K562 (cell line): ENCODE measurements around the gene DDHD1. TPM values are rescaled to one million over a fixed set of nuclear protein-coding genes. Genes with fewer than 3 reads are reported as not detected.

Experiments used
- CBFA2T2 ChIP-seq: fragments of 450-650 bp; conservative IDR thresholded peaks from 2 replicates; pipeline ENCODE4 v1.6.1; 2017; ENCODE audit warnings: mild to moderate bottlenecking
- CBX1 ChIP-seq: sonication (generic); IDR thresholded peaks from 2 replicates; pipeline ENCODE4 v1.6.1; 2016; ENCODE audit warnings: antibody characterized with exemption, low read depth, mild to moderate bottlenecking
- CBX3 ChIP-seq, 2 experiments: IDR thresholded peaks; 1 replicate in 1 of 2; 2 replicates in 1 of 2; pipeline ENCODE4 v1.6.1; 2012; ENCODE audit warnings: inconsistent platforms in 2 of 2, low read length in 2 of 2, borderline replicate concordance in 1 of 2, control low read depth in 1 of 2
- CREB3L1 ChIP-seq: fragments of 450-650 bp; IDR thresholded peaks from 2 replicates; pipeline ENCODE4 v1.6.1; 2014; ENCODE audit warnings: low read depth, mild to moderate bottlenecking, moderate library complexity, borderline replicate concordance
- FIP1L1 ChIP-seq: fragments of 200-400 bp; formaldehyde crosslinking; IDR thresholded peaks from 2 replicates; pipeline ENCODE4 v1.6.1; 2018; ENCODE audit warnings: mild to moderate bottlenecking, low read depth, low read length; ENCODE audit not compliant: poor library complexity, severe bottlenecking
- GATAD2A ChIP-seq: fragments of 450-650 bp; IDR thresholded peaks from 2 replicates; pipeline ENCODE4 v1.6.1; 2017
- HDGF ChIP-seq: fragments of 450-650 bp; IDR thresholded peaks from 2 replicates; pipeline ENCODE4 v1.6.1; 2016
- HEY1 ChIP-seq: fragments of 250-450 bp; sonication (Bioruptor Pico); IDR thresholded peaks from 2 replicates; pipeline ENCODE4 v1.5.0; 2020; ENCODE audit warnings: mild to moderate bottlenecking, moderate library complexity, borderline replicate concordance
- HIVEP1 ChIP-seq: fragments of 250-450 bp; sonication (Bioruptor Pico); IDR thresholded peaks from 2 replicates; pipeline ENCODE4 v1.4.0; 2020; ENCODE audit warnings: mild to moderate bottlenecking
- HNRNPUL1 ChIP-seq: fragments of 200-400 bp; formaldehyde crosslinking; IDR thresholded peaks from 2 replicates; pipeline ENCODE4 v1.6.1; 2017; ENCODE audit warnings: low read length
- MTA2 ChIP-seq: fragments of 450-650 bp; IDR thresholded peaks from 2 replicates; pipeline ENCODE4 v1.6.1; 2016; ENCODE audit warnings: low read depth
- PCBP2 ChIP-seq: fragments of 200-400 bp; formaldehyde crosslinking; IDR thresholded peaks from 2 replicates; pipeline ENCODE4 v1.6.1; 2018; ENCODE audit warnings: low read length, low read depth, mild to moderate bottlenecking, moderate library complexity; ENCODE audit not compliant: poor library complexity, severe bottlenecking
- PHTF2 ChIP-seq: fragments of 250-450 bp; sonication (Bioruptor Pico); IDR thresholded peaks from 2 replicates; pipeline ENCODE4 v1.5.0; 2021; ENCODE audit warnings: mild to moderate bottlenecking
- PTTG1 ChIP-seq: fragments of 450-650 bp; IDR thresholded peaks from 2 replicates; pipeline ENCODE4 v1.6.1; 2016; ENCODE audit warnings: low read depth, mild to moderate bottlenecking, missing genetic modification characterization, missing compliant biosample characterization
- RBBP5 ChIP-seq: fragments of 200-600 bp; sonication (generic); IDR thresholded peaks from 2 replicates; pipeline ENCODE4 v1.6.1; 2012; ENCODE audit warnings: borderline replicate concordance, mild to moderate bottlenecking, low read length, control low read depth, inconsistent platforms; ENCODE audit not compliant: insufficient read depth, poor library complexity, severe bottlenecking
- RFX5 ChIP-seq: IDR thresholded peaks from 2 replicates; pipeline ENCODE4 v1.6.1; 2011; ENCODE audit warnings: low read depth, mild to moderate bottlenecking, improper control_type of control experiment, low read length
- SMARCB1 ChIP-seq: IDR thresholded peaks from 2 replicates; pipeline ENCODE4 v1.6.1; 2011; ENCODE audit warnings: improper control_type of control experiment, low read depth; ENCODE audit not compliant: insufficient read length
- SMARCE1 ChIP-seq: fragments of 450-650 bp; IDR thresholded peaks from 2 replicates; pipeline ENCODE4 v1.7.1; 2016; ENCODE audit warnings: mild to moderate bottlenecking
- SP2 ChIP-seq: IDR thresholded peaks from 2 replicates; pipeline ENCODE4 v1.6.1; 2011; ENCODE audit warnings: mild to moderate bottlenecking, low read depth, low read length, moderate library complexity; ENCODE audit not compliant: poor library complexity, severe bottlenecking; ENCODE audit errors: extremely low read depth
- SREBF2 ChIP-seq: sonication (generic); formaldehyde crosslinking; IDR thresholded peaks from 2 replicates; pipeline ENCODE4 v1.4.0; 2020; ENCODE audit warnings: mild to moderate bottlenecking, missing genetic modification reagents
- TAF1 ChIP-seq: IDR thresholded peaks from 2 replicates; pipeline ENCODE4 v1.6.1; 2011; ENCODE audit warnings: mild to moderate bottlenecking, low read length, moderate library complexity; ENCODE audit not compliant: insufficient read depth, control insufficient read depth, severe bottlenecking; ENCODE audit errors: extremely low read depth
- TBP ChIP-seq: optimal IDR thresholded peaks from 2 replicates; pipeline ENCODE3; 2011; ENCODE audit warnings: low read depth, low read length, improper control_type of control experiment
- TEAD4 ChIP-seq, 2 experiments: sonication (generic) in 1 of 2; formaldehyde crosslinking in 1 of 2; IDR thresholded peaks; 2 replicates each; pipeline versions ENCODE4 v1.6.1 to v1.8.0; 2012 to 2022; ENCODE audit warnings: borderline replicate concordance in 1 of 2, inconsistent platforms in 1 of 2, low read length in 1 of 2, mild to moderate bottlenecking in 1 of 2, missing genetic modification reagents in 1 of 2
- THRAP3 ChIP-seq: fragments of 450-650 bp; IDR thresholded peaks from 2 replicates; pipeline ENCODE4 v1.6.1; 2016; ENCODE audit warnings: mild to moderate bottlenecking, inconsistent platforms, borderline replicate concordance
- XRCC3 ChIP-seq: fragments of 450-650 bp; IDR thresholded peaks from 2 replicates; pipeline ENCODE4 v1.6.1; 2017; ENCODE audit warnings: mild to moderate bottlenecking, moderate library complexity
- XRCC4 ChIP-seq: IDR thresholded peaks from one replicate; pipeline ENCODE4 v1.6.1; 2011; ENCODE audit not compliant: insufficient read depth, insufficient read length; ENCODE audit errors: extremely low read depth
- ZBTB34 ChIP-seq: fragments of 250-450 bp; sonication (Bioruptor Pico); IDR thresholded peaks from 2 replicates; pipeline ENCODE4 v1.8.0; 2021; ENCODE audit warnings: mild to moderate bottlenecking, moderate library complexity
- ZNF134 ChIP-seq: fragments of 250-450 bp; sonication (Bioruptor Pico); conservative IDR thresholded peaks from 2 replicates; pipeline ENCODE4 v1.4.0; 2020
- polyA plus RNA-seq, 8 experiments: library from polyadenylated mRNA; depleted of rRNA in 4 of 8; stranded (reverse) in 5 of 8; unstranded in 3 of 8; fragments of >200 nt; fragmentation: Nextera tagmentation in 2 of 8; fragmentation: Illumina TruSeq in 1 of 8; extraction: Ambion mirVana in 2 of 8; extraction: Trizol in 1 of 8; gene quantifications; 2 replicates each; pipeline versions ENCODE4 v1.2.1 to v1.2.3, GENCODE V29; 2011 to 2014; ENCODE audit warnings: inconsistent platforms in 1 of 8, missing spikeins in 1 of 8
- total RNA-seq, 7 experiments: library from RNA; depleted of rRNA in 6 of 7; stranded (reverse); fragments of >200 nt in 6 of 7; fragmentation: Illumina TruSeq in 2 of 7; extraction: Trizol in 2 of 7; gene quantifications; 2 replicates each; pipeline versions ENCODE4 v1.2.1 to v1.2.3, GENCODE V29; 2011 to 2021; ENCODE audit warnings: low replicate concordance in 1 of 7

The DDHD1 gene
- total and polyA plus RNA-seq, 9 of the 15 experiments (the other 6 are each of a cell fraction or from before 2014, with no cell fraction given), result 1.2 to 12.3 (median 5.0) TPM

- TF ChIP-seq PTTG1 (no peak), THRAP3 (no peak), RBBP5 (peak; percentile 1), PCBP2 (no peak), HIVEP1 (CRISPR knock-in tag) (no peak), XRCC3 (no peak), CREB3L1 (no peak), HNRNPUL1 (no peak), TBP (no peak), CBX1 (no peak), XRCC4 (no peak), SMARCE1 (no peak), HDGF (no peak), CBX3 (IDR thresholded peaks at IDR 0.05; ENCODE audit: borderline replicate concordance in 1 of 2, low read length in 2 of 2) (no peak), PHTF2 (no peak), SREBF2 (no peak), MTA2 (no peak), CBFA2T2 (no peak), TAF1 (peak; percentile 51), FIP1L1 (no peak), SP2 (no peak), RFX5 (no peak), ZBTB34 (CRISPR knock-in tag) (no peak), ZNF134 (no peak), SMARCB1 (no peak), TEAD4 (IDR thresholded peaks at IDR 0.05; ENCODE audit: low read length) (no peak), TEAD4 (CRISPR knock-in tag; IDR thresholded peaks at IDR 0.05; ENCODE audit: borderline replicate concordance) (no peak), GATAD2A (no peak), HEY1 (CRISPR knock-in tag) (no peak)
These were observed at the start of gene DDHD1 (continued) for GRCh38 chr14:53152887-53153701.
